Spleen (tissue), 11 donors: ENCODE data around the gene CD300LG. TPM values are rescaled to one million over a fixed set of nuclear protein-coding genes. Genes with fewer than 3 reads are reported as not detected.

Source experiments
- DNase-seq: peaks from one replicate; pipeline ENCODE4 v3.0.0-alpha.2; 2020
- H3K27ac ChIP-seq, 8 donors: fragments of 200-600 bp; sonication (generic) in 7 of 8; 1 replicate in 4 of 8; 2 replicates in 4 of 8; pipeline versions ENCODE4 v1.5.0 to v1.8.0; 2016 to 2021; ENCODE audit warnings: inconsistent platforms in 4 of 8, mild to moderate bottlenecking in 4 of 8, moderate library complexity in 1 of 8
- H3K27me3 ChIP-seq, 7 donors: fragments of 200-600 bp; sonication (generic) in 6 of 7; replicated peaks in 1 of 7; 1 replicate in 4 of 7; 2 replicates in 3 of 7; pipeline versions ENCODE4 v1.5.0 to v1.8.0; 2016 to 2021; ENCODE audit warnings: inconsistent platforms in 3 of 7, mild to moderate bottlenecking in 1 of 7
- H3K36me3 ChIP-seq, 6 donors: fragments of 200-600 bp; sonication (generic) in 5 of 6; 1 replicate in 4 of 6; 2 replicates in 2 of 6; pipeline versions ENCODE4 v1.5.0 to v1.8.0; 2016 to 2021; ENCODE audit warnings: inconsistent platforms in 2 of 6
- H3K4me1 ChIP-seq, 6 donors: fragments of 200-600 bp; sonication (generic) in 5 of 6; 1 replicate in 3 of 6; 2 replicates in 3 of 6; pipeline versions ENCODE4 v1.5.0 to v1.8.0; 2016 to 2021; ENCODE audit warnings: inconsistent platforms in 3 of 6
- H3K4me3 ChIP-seq, 8 donors: fragments of 200-600 bp; sonication (generic) in 7 of 8; 1 replicate in 4 of 8; 2 replicates in 4 of 8; pipeline versions ENCODE4 v1.5.0 to v1.8.0; 2016 to 2021; ENCODE audit warnings: inconsistent platforms in 4 of 8, mild to moderate bottlenecking in 4 of 8, moderate library complexity in 2 of 8
- H3K9me3 ChIP-seq, 8 donors: fragments of 200-600 bp; sonication (generic) in 7 of 8; 1 replicate in 4 of 8; 2 replicates in 4 of 8; pipeline versions ENCODE4 v1.5.0 to v1.8.0; 2016 to 2021; ENCODE audit warnings: inconsistent platforms in 4 of 8
- POLR2A ChIP-seq, 3 donors: fragments of 450-650 bp; IDR thresholded peaks; one replicate each; pipeline ENCODE4 v1.5.1; 2017; ENCODE audit warnings: antibody characterized with exemption in 3 of 3, mild to moderate bottlenecking in 1 of 3
- POLR2AphosphoS5 ChIP-seq, 3 donors: sonication (generic); formaldehyde crosslinking; IDR thresholded peaks; one replicate each; pipeline ENCODE4 v1.5.1; 2017; ENCODE audit warnings: antibody characterized with exemption in 3 of 3
- WGBS, 5 donors: extraction: QIAGEN DNeasy Blood & Tissue Kit in 3 of 5; methylation state at CpG; one replicate each; pipeline versions ENCODE4 v1.1.5 to v1.1.7; 2013 to 2018; 5-methylcytosine and 5-hydroxymethylcytosine counted together
- intact Hi-C: fragments of 100-400 bp; cut with DNase I; formaldehyde crosslinking; loops from one replicate; pipeline ENCODE4 v1.15.0; 2023; ENCODE audit warnings: low total_unique reads
- polyA plus RNA-seq, 3 donors: library from polyadenylated mRNA; stranded (reverse); fragments of 200-250 nt; gene quantifications; one replicate each; pipeline ENCODE4 v1.2.1, GENCODE V29; 2013
- total RNA-seq, 7 donors: library from RNA; depleted of rRNA in 3 of 7; stranded (reverse); fragments of >200 nt in 3 of 7; fragmentation: NEBNext Ultra II Directional in 4 of 7; extraction: Animal tissue kit (Norgen Biotek cat#: 25700) in 4 of 7; gene quantifications; one replicate each; pipeline versions ENCODE4 v1.1.0 to v1.2.1, GENCODE V29; 2016 to 2021
- TF ChIP-seq, protein P1 (sequence below), 11 experiments: fragments of 200-600 bp in 7 of 11; fragments of 450-650 bp in 4 of 11; sonication (generic) in 4 of 11; IDR thresholded peaks in 8 of 11; conservative IDR thresholded peaks in 3 of 11; 1 replicate in 7 of 11; 2 replicates in 4 of 11; pipeline versions ENCODE4 v1.4.0 to v1.8.0; 2016 to 2021; ENCODE audit warnings: antibody characterized with exemption in 11 of 11, inconsistent platforms in 4 of 11, mild to moderate bottlenecking in 1 of 11
- donor health status: healthy with polysubstance abuse.
- donor health status: DM: no; HTN: no; CAD: no; lungs with moderate emphysema.
- donor health status: DM: no; HTN: no; CAD: no.
- donor health status: Bipolar disorder and iron deficiency.
- donor health status: healthy.
- donor health status: DM: no; HTN: no; CAD: no.
- donor health status: DM: yes; HTN: yes; CAD: no.

The CD300LG gene
- total and polyA plus RNA-seq, 10 donors: 0.33 to 5.3 (median 2.2) TPM

DNA sequence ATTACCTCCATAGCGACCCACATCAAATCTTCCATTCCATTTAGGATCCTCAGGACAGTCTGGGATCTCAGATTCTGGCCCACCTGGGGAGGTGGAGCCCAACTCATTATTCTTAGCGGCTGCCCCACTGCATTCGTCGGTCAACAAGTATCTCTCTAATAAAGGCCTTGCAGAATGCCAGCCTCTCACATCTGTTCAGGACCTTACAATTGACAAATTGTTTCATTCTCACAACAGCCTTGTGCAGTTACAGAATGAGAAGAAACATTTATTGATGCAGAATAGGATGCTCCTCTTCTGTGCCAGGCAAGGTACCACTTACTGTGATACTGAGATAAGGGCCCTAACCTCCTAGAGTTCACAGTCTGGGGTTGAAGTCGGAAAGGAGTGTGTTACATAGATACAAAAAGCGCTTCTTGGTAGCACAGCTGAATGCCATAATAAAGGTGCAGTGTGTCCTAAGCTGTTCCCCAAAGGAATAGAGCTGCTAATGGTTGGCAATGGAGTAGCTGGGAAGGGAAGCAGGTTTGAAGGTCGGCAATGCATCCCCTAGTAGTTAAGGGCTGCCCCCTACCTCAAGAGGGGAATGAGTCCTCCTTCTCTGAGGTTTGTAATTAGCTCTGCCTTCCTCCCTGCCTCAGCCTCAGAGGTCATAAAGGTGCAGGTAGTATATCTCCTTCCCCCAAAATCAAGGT lies 62.7 kb downstream of the CD300LG start:
- 68 to 74% (median 72%) methylated on average over 7 of the region's 7 CpGs for WGBS, 5 donors
- H3K4me3 ChIP-seq: no peak overlapping the region
- peaks cover 8 to 54% (median 42%) of the 10 kb centered on the region in 7 donors for H3K27me3 ChIP-seq
- TF ChIP-seq POLR2AphosphoS5 (IDR thresholded peaks at IDR 0.05) (no peak), POLR2A (IDR thresholded peaks at IDR 0.05) (no peak)
- TF ChIP-seq, protein P1, sequence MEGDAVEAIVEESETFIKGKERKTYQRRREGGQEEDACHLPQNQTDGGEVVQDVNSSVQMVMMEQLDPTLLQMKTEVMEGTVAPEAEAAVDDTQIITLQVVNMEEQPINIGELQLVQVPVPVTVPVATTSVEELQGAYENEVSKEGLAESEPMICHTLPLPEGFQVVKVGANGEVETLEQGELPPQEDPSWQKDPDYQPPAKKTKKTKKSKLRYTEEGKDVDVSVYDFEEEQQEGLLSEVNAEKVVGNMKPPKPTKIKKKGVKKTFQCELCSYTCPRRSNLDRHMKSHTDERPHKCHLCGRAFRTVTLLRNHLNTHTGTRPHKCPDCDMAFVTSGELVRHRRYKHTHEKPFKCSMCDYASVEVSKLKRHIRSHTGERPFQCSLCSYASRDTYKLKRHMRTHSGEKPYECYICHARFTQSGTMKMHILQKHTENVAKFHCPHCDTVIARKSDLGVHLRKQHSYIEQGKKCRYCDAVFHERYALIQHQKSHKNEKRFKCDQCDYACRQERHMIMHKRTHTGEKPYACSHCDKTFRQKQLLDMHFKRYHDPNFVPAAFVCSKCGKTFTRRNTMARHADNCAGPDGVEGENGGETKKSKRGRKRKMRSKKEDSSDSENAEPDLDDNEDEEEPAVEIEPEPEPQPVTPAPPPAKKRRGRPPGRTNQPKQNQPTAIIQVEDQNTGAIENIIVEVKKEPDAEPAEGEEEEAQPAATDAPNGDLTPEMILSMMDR (IDR thresholded peaks at IDR 0.05 in 8 of 11, conservative IDR thresholded peaks at IDR 0.05 in 3 of 11): no peak
- H3K4me1 ChIP-seq: peaks cover 20 to 32% (median 30%) of the 10 kb centered on the region in 6 donors
- no peak for DNase-seq
- intact Hi-C loops: no loop called here
- no peak overlapping the region for H3K27ac ChIP-seq
- H3K9me3 ChIP-seq: no peaks in the 10 kb centered on the region
- H3K36me3 ChIP-seq: no peaks in the 10 kb centered on the region

DNA sequence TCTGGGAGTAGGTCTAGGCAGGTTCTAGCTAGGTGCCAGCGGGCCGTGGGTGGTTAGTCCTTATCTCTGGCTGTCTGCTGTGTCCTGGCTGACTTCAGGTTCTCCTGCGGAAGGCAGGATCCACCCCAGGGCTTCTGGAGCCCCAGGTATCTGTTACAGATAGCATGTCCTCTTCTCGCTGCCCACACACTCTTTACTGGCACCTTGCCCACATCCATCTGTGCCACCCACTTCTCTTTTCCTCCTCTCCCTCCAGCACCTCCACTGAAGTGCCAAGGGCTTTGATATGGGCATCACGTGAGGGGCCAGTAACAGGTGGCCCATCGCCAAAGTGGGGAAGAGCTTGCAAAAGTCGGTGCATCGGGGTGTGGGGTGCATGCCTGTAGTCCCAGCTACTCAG lies 64.9 kb downstream of the CD300LG start:
- no peak for DNase-seq
- Histone ChIP-seq H3K9me3 (no peaks in the 10 kb centered on the region), H3K4me3 (no peak overlapping the region), H3K36me3 (no peaks in the 10 kb centered on the region), H3K27me3 (peaks cover 3 to 33% (median 20%) of the 10 kb centered on the region in 7 donors), H3K4me1 (peaks cover 10 to 22% (median 18%) of the 10 kb centered on the region in 6 donors), H3K27ac (no peak overlapping the region)
- TF ChIP-seq POLR2AphosphoS5 (IDR thresholded peaks at IDR 0.05) (no peak), POLR2A (IDR thresholded peaks at IDR 0.05) (no peak)
- TF ChIP-seq, protein P1 (IDR thresholded peaks at IDR 0.05 in 8 of 11, conservative IDR thresholded peaks at IDR 0.05 in 3 of 11): no peak
- WGBS, 5 donors: 64 to 76% (median 69%) methylated on average over 8 of the region's 8 CpGs
- intact Hi-C loops: no loop called here

DNA sequence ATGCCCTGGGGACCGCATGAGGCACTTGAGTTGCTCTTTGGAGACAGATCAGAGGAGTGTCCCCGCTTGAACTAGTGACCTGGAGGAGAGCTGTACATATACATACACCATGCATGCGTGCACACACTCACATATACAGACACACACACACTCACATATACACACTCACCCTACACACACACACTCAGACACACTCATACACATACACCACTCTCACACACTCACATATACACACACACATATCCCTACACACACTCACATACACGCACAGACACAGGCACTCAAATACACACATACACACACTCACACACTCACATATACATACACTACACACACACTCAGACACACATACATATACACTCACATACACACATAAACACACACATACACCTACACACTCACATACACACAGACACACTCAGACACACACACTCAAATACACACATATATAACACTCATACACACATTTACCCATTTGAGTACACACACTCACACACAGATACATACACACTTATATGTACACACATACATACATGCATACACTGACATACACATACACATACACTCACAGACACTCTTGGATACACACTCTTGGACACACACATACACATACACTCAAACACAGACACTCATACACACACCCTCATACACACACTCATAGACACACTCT lies 65.8 kb downstream of the CD300LG start:
- 58 to 64% (median 63%) methylated on average over 4 of the region's 4 CpGs for WGBS, 5 donors
- no peak overlapping the region for H3K27ac ChIP-seq
- intact Hi-C loops: no loop called here
- H3K4me3 ChIP-seq: no peak overlapping the region
- TF ChIP-seq, protein P1 (IDR thresholded peaks at IDR 0.05 in 8 of 11, conservative IDR thresholded peaks at IDR 0.05 in 3 of 11): no peak
- TF ChIP-seq POLR2A (IDR thresholded peaks at IDR 0.05): no peak
- no peak for TF ChIP-seq POLR2AphosphoS5 (IDR thresholded peaks at IDR 0.05)
- DNase-seq: no peak
- H3K9me3 ChIP-seq: no peaks in the 10 kb centered on the region
- H3K4me1 ChIP-seq: peaks cover 4 to 22% (median 14%) of the 10 kb centered on the region in 6 donors
- H3K27me3 ChIP-seq: peaks cover 0 to 33% (median 11%) of the 10 kb centered on the region in 7 donors
- no peaks in the 10 kb centered on the region for H3K36me3 ChIP-seq

Other genes starting within 250 kb of the CD300LG start
- 10 to 100 TPM in 6 of 7 donors, 1 to 10 TPM in 1; 4.1 to 46.9 (median 32.9) TPM for gene MEOX1, start 185.3 kb upstream of the CD300LG start, total RNA-seq
- gene MEOX1, start 185.3 kb upstream of the CD300LG start, polyA plus RNA-seq: 10 to 100 TPM in 1 of 3 donors, 1 to 10 TPM in 2; 5.6 to 14.8 (median 7.5) TPM
- gene SOST, start 88.4 kb upstream of the CD300LG start, total RNA-seq: not detected
- under 1 TPM in 1 of 3 donors, not detected in 2; 0.04 TPM for gene SOST, start 88.4 kb upstream of the CD300LG start, polyA plus RNA-seq
- 10 to 100 TPM; 55.0 to 96.2 (median 87.5) TPM for gene DUSP3, start 68.2 kb upstream of the CD300LG start, total RNA-seq
- 10 to 100 TPM; 25.7 to 45.7 (median 32.1) TPM for gene DUSP3, start 68.2 kb upstream of the CD300LG start, polyA plus RNA-seq
- under 1 TPM in 4 of 7 donors, not detected in 3; 0.17 to 0.32 (median 0.20) TPM for gene CFAP97D1, start 66.7 kb upstream of the CD300LG start, total RNA-seq
- under 1 TPM in 1 of 3 donors, not detected in 2; 0.06 TPM for gene CFAP97D1, start 66.7 kb upstream of the CD300LG start, polyA plus RNA-seq
- gene MPP3, start 14.0 kb upstream of the CD300LG start, total RNA-seq: 10 to 100 TPM in 2 of 7 donors, 1 to 10 TPM in 5; 3.3 to 23.9 (median 9.7) TPM
- 1 to 10 TPM; 1.9 to 7.1 (median 5.7) TPM for gene MPP3, start 14.0 kb upstream of the CD300LG start, polyA plus RNA-seq
- gene MPP2, start 60.4 kb downstream of the CD300LG start, total RNA-seq: 1 to 10 TPM in 5 of 7 donors, under 1 TPM in 2; 0.77 to 2.4 (median 1.2) TPM
- gene MPP2, start 60.4 kb downstream of the CD300LG start, polyA plus RNA-seq: under 1 TPM; 0.13 to 0.51 (median 0.15) TPM
- not detected for gene PPY, start 95.3 kb downstream of the CD300LG start, total RNA-seq
- not detected for gene PPY, start 95.3 kb downstream of the CD300LG start, polyA plus RNA-seq
- gene PYY, start 106.8 kb downstream of the CD300LG start, total RNA-seq: not detected
- gene PYY, start 106.8 kb downstream of the CD300LG start, polyA plus RNA-seq: not detected
- 1 to 10 TPM in 4 of 7 donors, under 1 TPM in 3; 0.65 to 1.8 (median 1.0) TPM for gene NAGS, start 157.4 kb downstream of the CD300LG start, total RNA-seq
- gene NAGS, start 157.4 kb downstream of the CD300LG start, polyA plus RNA-seq: under 1 TPM; 0.39 to 0.90 (median 0.82) TPM
- 10 to 100 TPM; 15.9 to 30.6 (median 20.3) TPM for gene TMEM101, start 167.8 kb downstream of the CD300LG start, total RNA-seq
- 10 to 100 TPM; 16.5 to 23.1 (median 22.3) TPM for gene TMEM101, start 167.8 kb downstream of the CD300LG start, polyA plus RNA-seq
- gene LSM12, start 219.5 kb downstream of the CD300LG start, total RNA-seq: 10 to 100 TPM; 21.6 to 43.1 (median 39.4) TPM
- gene LSM12, start 219.5 kb downstream of the CD300LG start, polyA plus RNA-seq: 10 to 100 TPM; 18.9 to 30.4 (median 22.4) TPM
- gene G6PC3, start 223.6 kb downstream of the CD300LG start, total RNA-seq: 10 to 100 TPM; 24.9 to 49.2 (median 39.2) TPM
- gene G6PC3, start 223.6 kb downstream of the CD300LG start, polyA plus RNA-seq: 10 to 100 TPM; 28.9 to 36.8 (median 35.9) TPM